MG63 (cell line): ENCODE results near the gene CADPS. TPM values are rescaled to one million over a fixed set of nuclear protein-coding genes. Genes with fewer than 3 reads are reported as not detected.

Experiments
- DNase-seq: peaks from one replicate; pipeline ENCODE4 v3.0.0-alpha.2; 2020
- H3K27me3 ChIP-seq: fragments of 250-450 bp; sonication (Bioruptor Pico); 2 replicates; pipeline ENCODE4 v1.5.1; 2020; ENCODE audit warnings: mild to moderate bottlenecking, moderate library complexity
- H3K36me3 ChIP-seq: fragments of 250-450 bp; sonication (Bioruptor Pico); 2 replicates; pipeline ENCODE4 v1.5.1; 2020; ENCODE audit warnings: mild to moderate bottlenecking, moderate library complexity
- H3K4me3 ChIP-seq: fragments of 250-450 bp; sonication (Bioruptor Pico); 2 replicates; pipeline ENCODE4 v1.5.1; 2020; ENCODE audit warnings: mild to moderate bottlenecking, moderate library complexity
- H3K9me3 ChIP-seq: fragments of 250-450 bp; sonication (Bioruptor Pico); 2 replicates; pipeline ENCODE4 v1.5.1; 2020; ENCODE audit warnings: mild to moderate bottlenecking, moderate library complexity
- total RNA-seq: library from RNA; depleted of rRNA; stranded (reverse); fragments of >200 nt; shearing (Covaris generic); gene quantifications from 2 replicates; pipeline ENCODE4 v1.2.3, GENCODE V29; 2014; ENCODE audit warnings: low replicate concordance

Gene CADPS
- total RNA-seq, 1 experiment from 2014 or later = 0.07 TPM

DNA sequence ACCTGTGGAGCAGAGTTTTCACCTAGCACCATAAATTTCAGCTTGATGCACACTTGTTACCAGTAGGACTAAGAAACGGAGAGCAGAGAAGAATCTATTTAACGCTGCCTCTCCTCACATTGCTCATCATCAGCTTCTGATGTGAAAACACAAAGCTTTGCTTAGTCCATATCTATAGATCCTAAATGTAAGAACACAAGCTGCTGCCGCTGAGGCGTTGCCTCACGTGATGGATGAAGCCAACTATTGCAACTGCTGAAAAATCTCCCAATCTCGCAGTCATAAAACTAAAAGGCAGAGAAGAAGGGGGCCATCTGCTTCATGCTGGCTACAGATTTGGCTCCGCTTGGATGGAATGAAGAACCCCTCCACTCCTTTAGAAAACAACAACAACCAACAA lies 42.7 kb downstream of the CADPS start:
- no peak for DNase-seq
- Histone ChIP-seq H3K9me3 (no peaks in the 10 kb centered on the region), H3K36me3 (no peaks in the 10 kb centered on the region), H3K27me3 (no peaks in the 10 kb centered on the region), H3K4me3 (no peak overlapping the region)

DNA sequence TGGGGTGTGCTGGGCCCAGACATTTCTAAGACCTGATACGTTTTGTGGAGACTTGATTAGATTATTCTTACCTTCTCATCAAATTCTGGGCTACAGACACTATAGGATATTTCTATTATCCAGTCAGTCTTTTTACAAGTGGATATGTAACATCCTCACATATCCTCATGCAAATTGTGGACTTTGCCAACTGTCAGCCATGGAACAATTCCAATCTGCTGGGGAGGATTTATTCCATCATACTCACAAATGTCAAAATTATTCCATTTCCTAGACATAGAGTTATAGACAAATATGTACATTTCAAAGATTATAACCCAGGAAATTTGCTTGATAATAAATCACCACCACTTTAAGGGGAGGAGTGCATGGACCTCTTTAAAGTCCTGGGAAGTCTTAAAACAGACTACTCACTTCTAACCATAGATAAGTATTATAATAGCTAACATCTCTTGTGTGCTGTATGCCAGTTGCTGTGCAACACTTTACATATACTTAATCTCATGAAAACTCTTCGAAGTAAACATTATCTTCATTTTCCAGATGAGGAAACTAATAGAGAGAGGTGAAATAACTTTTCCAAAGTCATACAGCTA lies 44.4 kb downstream of the CADPS start:
- Histone ChIP-seq H3K36me3 (no peaks in the 10 kb centered on the region), H3K9me3 (no peaks in the 10 kb centered on the region), H3K4me3 (no peak overlapping the region), H3K27me3 (no peaks in the 10 kb centered on the region)
- DNase-seq = no peak

DNA sequence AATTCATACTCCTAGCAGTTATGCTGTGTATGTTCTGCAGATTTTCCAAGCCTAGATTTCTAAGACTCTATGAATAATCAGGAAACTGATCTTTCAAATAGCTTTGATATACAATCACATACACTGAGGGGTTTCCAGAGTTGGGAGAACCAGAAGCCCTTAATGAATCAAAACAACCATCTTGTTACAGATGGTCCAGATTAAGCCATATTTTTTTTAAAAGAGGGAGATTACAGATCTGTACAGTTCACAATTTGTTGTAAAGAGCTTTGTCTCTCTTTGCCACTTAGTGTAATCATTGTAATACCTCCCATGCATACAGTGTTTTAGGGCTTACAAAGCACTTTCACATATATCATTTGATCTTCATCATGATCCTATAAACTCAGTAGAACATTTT lies 47.7 kb downstream of the CADPS start:
- Histone ChIP-seq H3K36me3 (no peaks in the 10 kb centered on the region), H3K9me3 (no peaks in the 10 kb centered on the region), H3K27me3 (no peaks in the 10 kb centered on the region), H3K4me3 (no peak overlapping the region)
- DNase-seq = no peak

DNA sequence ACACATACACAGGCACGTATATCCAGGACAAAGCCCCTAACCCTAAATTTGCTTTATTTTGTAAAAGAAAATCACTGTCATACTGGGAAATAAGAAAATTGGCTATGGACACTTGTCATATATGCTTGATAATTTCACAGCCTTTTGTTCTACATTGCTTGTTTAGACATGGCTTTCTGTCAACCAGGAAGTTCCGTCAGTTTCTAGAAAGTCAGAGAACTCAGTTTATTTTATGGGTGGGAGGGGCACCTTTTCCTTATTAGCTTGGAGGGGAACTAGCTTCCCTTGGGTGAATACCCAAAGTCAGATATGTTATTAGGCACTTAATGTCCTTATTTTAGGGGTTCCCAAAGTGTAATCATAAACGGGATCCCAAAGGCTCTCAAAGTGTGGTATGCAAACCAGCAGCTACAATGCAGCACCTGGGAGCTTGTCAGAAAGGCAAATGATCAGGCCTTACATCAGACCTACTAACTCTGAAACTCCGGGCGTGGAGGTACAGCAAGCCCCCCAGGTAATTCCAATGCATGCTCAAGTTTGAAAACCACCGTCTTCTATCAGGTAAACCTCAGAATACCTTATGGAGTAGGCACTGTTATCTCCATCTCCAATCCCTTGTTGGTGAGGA lies 50.1 kb downstream of the CADPS start:
- no peak for DNase-seq
- Histone ChIP-seq H3K4me3 (no peak overlapping the region), H3K36me3 (no peaks in the 10 kb centered on the region), H3K27me3 (no peaks in the 10 kb centered on the region), H3K9me3 (no peaks in the 10 kb centered on the region)

DNA sequence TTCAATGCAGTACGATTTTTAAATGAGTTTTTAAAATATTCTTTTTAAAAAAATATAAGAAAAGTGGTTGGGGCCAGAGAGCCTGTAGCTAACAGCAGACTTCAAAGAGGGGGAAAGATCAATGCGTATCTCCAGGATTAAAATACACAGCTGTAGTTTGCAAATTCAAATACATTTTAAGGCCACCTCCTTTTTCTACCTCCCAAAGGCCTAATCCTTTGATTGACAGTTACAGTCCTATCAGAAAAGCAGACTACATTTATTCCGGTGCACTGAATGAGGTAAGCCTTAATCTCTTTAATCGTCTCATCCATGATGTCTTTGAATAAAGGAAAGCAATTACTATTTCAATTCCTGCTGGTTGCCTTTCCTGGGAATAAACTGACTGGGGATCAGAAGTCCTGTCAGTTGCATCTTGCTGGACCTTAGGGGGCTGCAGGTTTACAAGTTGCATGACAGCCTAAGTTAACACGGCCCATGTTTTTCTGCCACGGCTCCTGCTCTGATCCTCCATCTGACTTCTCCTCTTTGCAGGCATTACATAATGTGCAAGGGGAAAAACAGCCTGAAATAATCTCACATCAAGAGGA lies 51.7 kb downstream of the CADPS start:
- Histone ChIP-seq H3K4me3 (no peak overlapping the region), H3K9me3 (no peaks in the 10 kb centered on the region), H3K36me3 (no peaks in the 10 kb centered on the region), H3K27me3 (no peaks in the 10 kb centered on the region)
- no peak for DNase-seq

DNA sequence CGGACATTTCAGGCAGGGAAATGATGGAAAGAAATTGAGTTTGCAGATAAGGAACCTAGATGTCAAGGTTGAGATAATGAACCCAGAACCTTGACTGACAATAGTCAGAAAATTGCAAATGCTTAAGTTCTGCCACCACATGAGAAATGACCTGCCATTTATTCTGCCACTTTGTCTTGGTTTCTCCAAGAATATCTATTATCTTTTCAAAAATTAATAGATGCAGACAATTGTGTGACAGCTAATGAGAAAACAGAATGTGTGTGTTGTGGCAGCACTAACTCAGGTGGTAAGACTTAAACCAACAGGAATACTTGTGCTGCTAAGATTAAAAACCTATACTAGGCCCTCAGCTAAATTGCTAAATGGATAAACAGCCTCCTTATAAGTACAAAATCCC lies 52.3 kb downstream of the CADPS start:
- Histone ChIP-seq H3K9me3 (no peaks in the 10 kb centered on the region), H3K4me3 (no peak overlapping the region), H3K36me3 (no peaks in the 10 kb centered on the region), H3K27me3 (no peaks in the 10 kb centered on the region)
- DNase-seq = no peak

DNA sequence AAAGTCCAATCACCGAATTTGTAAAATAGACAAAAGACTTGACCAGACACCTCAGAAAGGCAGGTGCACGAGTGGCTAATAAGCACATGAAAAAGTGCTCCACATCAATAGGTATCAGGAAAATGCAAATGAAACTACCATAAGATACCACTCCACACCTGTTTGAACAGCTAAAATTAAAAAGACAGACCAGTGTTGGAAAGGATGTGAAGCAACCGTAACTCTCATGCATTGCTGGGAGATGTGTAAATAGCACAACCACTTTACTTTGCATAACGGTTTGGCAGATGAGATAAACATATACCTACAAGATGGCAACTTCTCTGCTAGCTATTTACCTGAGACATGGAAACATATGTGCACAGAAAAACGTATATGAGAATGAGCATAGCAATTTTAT lies 56.9 kb downstream of the CADPS start:
- H3K36me3 ChIP-seq = no peaks in the 10 kb centered on the region
- H3K9me3 ChIP-seq = no peaks in the 10 kb centered on the region
- H3K27me3 ChIP-seq = no peaks in the 10 kb centered on the region
- DNase-seq = no peak
- no peak overlapping the region for H3K4me3 ChIP-seq

DNA sequence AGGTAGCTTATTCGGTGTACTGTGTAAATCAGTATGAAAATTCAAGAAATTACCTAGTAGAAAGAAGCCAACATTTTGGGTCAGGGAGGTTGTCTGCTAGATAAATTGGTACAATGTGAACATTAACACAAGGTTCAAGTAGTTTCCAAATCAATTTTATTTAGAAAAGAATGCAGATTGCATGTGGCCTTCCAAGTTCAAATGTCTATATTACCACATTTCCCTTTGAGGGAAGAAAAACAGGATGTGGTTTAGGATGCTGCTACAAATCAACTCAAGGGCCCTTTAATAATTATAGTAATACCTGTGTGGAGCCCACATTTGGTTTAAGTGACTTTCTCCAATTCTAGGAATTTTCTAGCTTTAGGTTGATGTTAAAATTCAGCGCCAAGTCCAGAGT lies 57.5 kb downstream of the CADPS start:
- no peaks in the 10 kb centered on the region for H3K36me3 ChIP-seq
- no peaks in the 10 kb centered on the region for H3K27me3 ChIP-seq
- no peak overlapping the region for H3K4me3 ChIP-seq
- DNase-seq = no peak
- no peaks in the 10 kb centered on the region for H3K9me3 ChIP-seq

DNA sequence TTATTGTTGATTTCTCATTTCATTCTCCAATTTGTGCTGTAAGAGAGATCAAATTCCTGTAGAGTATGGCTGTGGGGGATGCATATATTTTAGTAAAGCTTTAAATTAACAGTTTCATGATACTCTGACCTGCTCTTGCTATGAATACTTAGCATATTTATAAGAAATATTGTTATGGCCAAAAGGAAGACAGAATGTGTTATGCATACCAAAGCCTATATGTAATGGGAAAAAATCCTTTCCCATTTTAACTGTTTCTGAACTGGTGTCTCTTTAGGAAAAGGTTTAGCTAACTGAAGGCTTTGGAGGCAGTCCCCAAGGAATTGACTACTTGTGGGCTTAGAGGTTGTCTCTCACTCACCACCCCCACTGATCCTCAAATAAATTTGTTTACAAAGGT lies 59.2 kb downstream of the CADPS start:
- H3K9me3 ChIP-seq = no peaks in the 10 kb centered on the region
- no peaks in the 10 kb centered on the region for H3K36me3 ChIP-seq
- H3K27me3 ChIP-seq = no peaks in the 10 kb centered on the region
- no peak for DNase-seq
- no peak overlapping the region for H3K4me3 ChIP-seq

DNA sequence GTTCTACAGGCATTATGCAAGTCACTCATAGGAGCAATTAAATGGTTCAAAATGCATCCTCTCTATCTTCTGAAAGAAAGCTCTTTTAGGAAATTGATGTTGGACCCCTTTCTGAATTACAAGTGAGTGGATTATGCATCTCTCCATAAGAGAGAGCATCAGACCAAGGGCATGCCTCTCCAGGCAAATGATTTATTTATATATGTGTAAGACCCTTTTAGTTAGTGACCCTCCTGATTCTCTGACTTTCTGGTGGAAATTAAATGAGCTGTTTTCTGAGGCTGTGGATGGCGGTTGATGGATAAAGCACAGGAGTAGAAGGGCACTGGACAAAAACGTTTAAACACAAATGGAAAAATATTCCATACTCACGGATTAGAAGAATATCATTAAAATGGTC lies 62.6 kb downstream of the CADPS start:
- Histone ChIP-seq H3K27me3 (no peaks in the 10 kb centered on the region), H3K36me3 (no peaks in the 10 kb centered on the region), H3K9me3 (no peaks in the 10 kb centered on the region), H3K4me3 (no peak overlapping the region)
- no peak for DNase-seq

DNA sequence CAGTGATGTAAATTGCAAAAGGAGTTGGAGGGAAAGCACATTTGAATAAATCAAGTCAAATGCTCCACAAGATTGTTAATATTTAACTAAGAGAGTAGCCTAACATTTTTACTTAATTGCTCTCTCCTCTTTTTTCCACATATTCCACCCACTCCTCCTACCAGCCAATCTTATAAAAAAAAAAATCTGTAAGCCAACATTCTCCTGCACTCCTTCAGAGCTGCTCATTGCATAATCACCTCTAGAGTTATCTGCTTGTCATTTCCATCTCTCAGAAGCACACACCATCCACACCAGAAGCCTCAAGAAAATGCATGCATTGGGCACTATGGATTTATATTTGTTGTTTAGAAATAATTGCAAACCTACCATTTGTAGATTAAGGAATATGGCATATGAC lies 64.1 kb downstream of the CADPS start:
- H3K36me3 ChIP-seq = no peaks in the 10 kb centered on the region
- no peaks in the 10 kb centered on the region for H3K9me3 ChIP-seq
- H3K4me3 ChIP-seq = no peak overlapping the region
- no peaks in the 10 kb centered on the region for H3K27me3 ChIP-seq
- DNase-seq = no peak

DNA sequence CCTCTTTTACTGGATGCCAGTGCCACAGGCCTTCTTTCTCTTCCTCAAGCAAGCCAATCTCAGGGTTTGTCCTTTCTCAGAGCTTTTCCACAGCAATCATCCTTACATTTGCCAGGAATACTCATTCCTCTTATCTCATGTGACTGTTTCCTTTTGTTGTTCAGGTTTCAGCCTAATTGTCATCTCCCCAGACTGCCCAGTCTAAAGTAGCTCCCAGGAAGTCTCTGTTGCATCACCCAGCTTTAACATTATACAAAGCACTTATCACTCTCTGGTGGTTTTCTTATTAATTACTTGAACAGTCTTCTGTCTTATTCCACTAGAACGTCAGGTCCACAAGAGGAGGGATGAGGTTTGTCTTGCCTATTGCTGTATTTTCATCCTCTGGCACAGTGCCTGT lies 65.8 kb downstream of the CADPS start:
- H3K9me3 ChIP-seq = no peaks in the 10 kb centered on the region
- no peaks in the 10 kb centered on the region for H3K36me3 ChIP-seq
- no peak overlapping the region for H3K4me3 ChIP-seq
- no peak for DNase-seq
- H3K27me3 ChIP-seq = no peaks in the 10 kb centered on the region

DNA sequence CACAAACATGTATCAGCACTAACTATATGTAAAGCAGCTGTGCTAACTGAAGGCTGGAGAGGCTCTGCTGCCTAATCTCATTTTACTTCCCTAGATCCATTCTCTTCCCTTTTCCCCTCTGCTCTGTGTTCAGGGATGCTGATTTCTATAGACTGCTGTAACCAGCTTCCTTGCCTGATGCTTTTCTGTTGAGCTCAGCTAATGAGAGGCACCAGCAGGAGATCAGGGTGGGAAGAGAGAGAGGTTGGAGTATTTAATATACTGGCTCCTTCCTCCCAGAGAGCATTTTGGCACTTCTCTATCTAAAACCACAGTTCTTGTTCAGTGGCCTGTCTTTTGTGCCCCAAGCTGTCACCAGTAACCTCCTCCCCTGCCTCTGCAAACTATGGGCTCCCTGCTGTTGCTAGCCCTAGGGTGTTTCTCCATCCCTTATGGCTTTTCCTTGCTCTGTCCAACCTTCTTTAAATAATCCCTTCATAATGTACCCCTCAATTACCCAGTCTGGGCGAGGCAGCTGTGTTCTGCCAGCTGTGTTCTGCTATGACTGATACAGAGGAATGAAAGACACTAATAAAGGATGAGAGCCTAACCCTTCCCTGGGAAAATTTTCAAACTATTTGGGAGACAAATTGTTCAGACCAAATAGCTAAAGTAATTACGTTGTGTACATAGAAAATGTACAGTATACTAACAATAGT lies 69.5 kb downstream of the CADPS start:
- H3K36me3 ChIP-seq = no peaks in the 10 kb centered on the region
- no peaks in the 10 kb centered on the region for H3K9me3 ChIP-seq
- no peaks in the 10 kb centered on the region for H3K27me3 ChIP-seq
- no peak for DNase-seq
- H3K4me3 ChIP-seq = no peak overlapping the region

DNA sequence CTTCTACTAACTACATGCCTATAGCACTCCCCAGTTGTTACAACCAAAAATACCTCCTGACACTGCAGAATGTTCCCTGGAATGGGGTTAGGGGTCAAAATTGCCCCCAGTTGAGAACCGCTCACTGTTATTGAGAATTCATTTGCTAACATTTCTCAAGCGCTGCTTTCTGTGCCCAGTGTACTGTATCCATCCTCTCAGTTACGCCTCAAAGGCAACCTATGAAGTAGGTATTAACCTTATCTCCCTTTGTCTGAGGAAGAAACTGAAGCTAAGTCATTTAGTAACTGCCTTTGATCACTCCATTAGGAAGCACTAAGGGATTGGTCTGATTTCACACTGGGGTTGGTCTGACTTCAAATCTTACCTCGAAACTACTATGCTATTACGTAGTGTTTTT lies 70.1 kb downstream of the CADPS start:
- Histone ChIP-seq H3K9me3 (no peaks in the 10 kb centered on the region), H3K4me3 (no peak overlapping the region), H3K27me3 (no peaks in the 10 kb centered on the region), H3K36me3 (no peaks in the 10 kb centered on the region)
- DNase-seq = no peak

DNA sequence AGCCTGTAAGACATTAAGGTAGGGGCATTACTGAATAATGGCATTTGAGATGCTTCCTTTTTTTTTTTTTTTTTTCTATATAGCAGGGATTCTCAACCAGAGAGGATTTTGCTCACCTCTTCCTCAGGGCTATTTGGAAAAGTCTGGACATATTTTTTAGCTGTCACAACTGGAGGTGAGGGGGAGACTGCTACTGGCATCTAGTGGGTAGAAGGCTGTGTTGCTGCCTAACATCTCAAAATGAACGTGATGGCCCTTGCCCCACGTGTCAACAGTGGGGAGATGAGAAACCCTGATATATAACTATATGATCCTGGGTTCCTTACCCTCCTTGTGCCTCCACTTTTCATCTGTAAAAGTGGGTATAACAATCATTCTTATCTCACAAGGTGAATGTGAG lies 71.9 kb downstream of the CADPS start:
- no peaks in the 10 kb centered on the region for H3K36me3 ChIP-seq
- no peak overlapping the region for H3K4me3 ChIP-seq
- no peaks in the 10 kb centered on the region for H3K9me3 ChIP-seq
- no peak for DNase-seq
- H3K27me3 ChIP-seq = no peaks in the 10 kb centered on the region

DNA sequence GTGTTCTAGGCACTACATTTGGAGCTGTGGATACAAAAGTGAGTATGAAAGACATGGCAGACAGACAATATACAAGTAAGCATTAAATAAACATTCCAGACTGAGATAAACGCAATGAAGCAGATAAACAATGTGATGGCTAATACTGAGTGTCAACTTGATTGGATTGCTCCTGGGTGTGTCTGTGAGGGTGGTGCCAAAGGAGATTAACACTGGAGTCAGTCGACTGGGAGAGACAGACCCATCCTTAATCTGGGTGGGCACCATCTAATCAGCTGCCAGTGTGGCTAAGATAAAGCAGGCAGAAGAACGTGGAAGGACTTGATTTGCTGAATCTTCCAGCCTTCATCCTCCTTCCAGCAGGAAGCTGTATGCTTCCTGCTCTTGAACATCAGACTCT lies 77.2 kb downstream of the CADPS start:
- peak; percentile 84 for DNase-seq
- H3K4me3 ChIP-seq = no peak overlapping the region
- H3K27me3 ChIP-seq = no peaks in the 10 kb centered on the region
- no peaks in the 10 kb centered on the region for H3K9me3 ChIP-seq
- no peaks in the 10 kb centered on the region for H3K36me3 ChIP-seq

DNA sequence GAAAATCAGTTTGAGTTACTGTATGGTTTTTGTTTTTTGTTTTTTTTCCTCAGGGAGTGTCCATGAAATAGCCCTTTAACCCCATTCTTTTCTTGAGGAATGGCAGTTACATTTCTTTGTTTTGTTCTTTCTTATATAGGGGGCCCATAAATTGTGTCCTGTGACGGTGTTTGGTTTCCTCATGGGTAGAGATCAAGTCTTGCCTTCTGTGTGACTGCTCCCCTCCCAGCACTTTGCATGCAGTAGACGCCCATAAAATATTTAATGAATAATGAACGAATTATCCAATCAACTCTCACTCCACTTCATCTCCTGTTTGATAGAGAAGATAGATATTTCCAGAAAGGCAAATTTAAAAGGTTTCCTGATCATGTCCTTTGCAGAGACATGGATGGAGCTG lies 78.1 kb downstream of the CADPS start:
- DNase-seq = no peak
- no peak overlapping the region for H3K4me3 ChIP-seq
- no peaks in the 10 kb centered on the region for H3K9me3 ChIP-seq
- no peaks in the 10 kb centered on the region for H3K27me3 ChIP-seq
- H3K36me3 ChIP-seq = no peaks in the 10 kb centered on the region
